Activated gamma-delta T cell (primary cell): ENCODE measurements around the gene BHLHE41.
A peak's percentile ranks its signal among the peaks of the same experiment; 100 is the strongest.

Source experiments
- DNase-seq: peaks from one replicate; lab custom pipeline; 2025; lab: John Stamatoyannopoulos, UW

BHLHE41 gene

GRCh38 chr12:26113853-26114719 is 10.8 kb downstream of the BHLHE41 start:
- DNase-seq, result peak; percentile 17

GRCh38 chr12:26113181-26113654 is 11.6 kb downstream of the BHLHE41 start:
- no peak for DNase-seq

GRCh38 chr12:26112703-26113147 is 12.1 kb downstream of the BHLHE41 start:
- DNase-seq, result no peak

- DNase-seq, result no peak
Measured at GRCh38 chr12:26112232-26112631, 12.6 kb downstream of the BHLHE41 start.

GRCh38 chr12:26109343-26109881 is 15.4 kb downstream of the BHLHE41 start:
- DNase-seq, result no peak

GRCh38 chr12:26108915-26109314 is 15.9 kb downstream of the BHLHE41 start:
- no peak for DNase-seq

GRCh38 chr12:26106347-26106746 is 18.5 kb downstream of the BHLHE41 start:
- no peak for DNase-seq

GRCh38 chr12:26102953-26103352 is 21.9 kb downstream of the BHLHE41 start:
- no peak for DNase-seq

GRCh38 chr12:26101763-26102162 is 23.1 kb downstream of the BHLHE41 start:
- no peak for DNase-seq

GRCh38 chr12:26101350-26101734 is 23.5 kb downstream of the BHLHE41 start:
- DNase-seq, result no peak

GRCh38 chr12:26100666-26101349 is 24.0 kb downstream of the BHLHE41 start:
- no peak for DNase-seq

- no peak for DNase-seq
Measured at GRCh38 chr12:26097046-26097878, 27.6 kb downstream of the BHLHE41 start.

- DNase-seq, result no peak
Measured at GRCh38 chr12:26096036-26096435, 28.8 kb downstream of the BHLHE41 start.

GRCh38 chr12:26095186-26095585 is 29.7 kb downstream of the BHLHE41 start:
- no peak for DNase-seq

- DNase-seq, result no peak
Measured at GRCh38 chr12:26092346-26093105, 32.3 kb downstream of the BHLHE41 start.

GRCh38 chr12:26091822-26092221 is 33.0 kb downstream of the BHLHE41 start:
- DNase-seq, result no peak

GRCh38 chr12:26090836-26091510 is 33.9 kb downstream of the BHLHE41 start:
- DNase-seq, result no peak

GRCh38 chr12:26088998-26089397 is 35.8 kb downstream of the BHLHE41 start:
- DNase-seq, result no peak

GRCh38 chr12:26086936-26087335 is 37.9 kb downstream of the BHLHE41 start:
- DNase-seq, result no peak

- no peak for DNase-seq
Measured at GRCh38 chr12:26080911-26081310, 43.9 kb downstream of the BHLHE41 start.
